Activated naive CD4-positive, alpha-beta T cell treated with anti-CD3 and anti-CD28 coated beads for 36 hours (primary cell): ENCODE measurements around the gene OSM. TPM values are rescaled to one million over a fixed set of nuclear protein-coding genes. Genes with fewer than 3 reads are reported as not detected.

Experiments
- CTCF ChIA-PET: fragments of 350-600 bp; sonication (Branson Sonifier 250); formaldehyde crosslinking; loops from one replicate; lab custom pipeline; 2021; ENCODE audit warnings: antibody characterized with exemption; lab: Charles Lee
- DNase-seq: peaks from one replicate; pipeline ENCODE4 v3.0.0-alpha.2; 2020
- H3K27ac Mint-ChIP-seq: one replicate; pipeline ENCODE4 v1.8.0; 2021; ENCODE audit warnings: mild to moderate bottlenecking, mixed read lengths
- H3K27me3 Mint-ChIP-seq: one replicate; pipeline ENCODE4 v1.8.0; 2021; ENCODE audit warnings: low read depth, mixed read lengths
- H3K36me3 Mint-ChIP-seq: one replicate; pipeline ENCODE4 v1.8.0; 2021; ENCODE audit warnings: low read depth, mixed read lengths
- H3K4me1 Mint-ChIP-seq: one replicate; pipeline ENCODE4 v1.8.0; 2021; ENCODE audit warnings: low read depth, mixed read lengths
- H3K4me3 Mint-ChIP-seq: one replicate; pipeline ENCODE4 v1.8.0; 2021; ENCODE audit warnings: mild to moderate bottlenecking, moderate library complexity, mixed read lengths
- H3K9me3 Mint-ChIP-seq: one replicate; pipeline ENCODE4 v1.8.0; 2021; ENCODE audit warnings: mixed read lengths
- intact Hi-C: fragments of 100-400 bp; cut with micrococcal nuclease; formaldehyde crosslinking; loops from one replicate; pipeline ENCODE4 v1.15.1; 2023
- total RNA-seq, 2 experiments: library from RNA; stranded (reverse); gene quantifications; one replicate each; pipeline ENCODE4 v1.2.3, GENCODE V29; 2021

OSM gene
- total RNA-seq, 2 experiments from 2014 or later, result 8.9 to 11.2 TPM

DNA sequence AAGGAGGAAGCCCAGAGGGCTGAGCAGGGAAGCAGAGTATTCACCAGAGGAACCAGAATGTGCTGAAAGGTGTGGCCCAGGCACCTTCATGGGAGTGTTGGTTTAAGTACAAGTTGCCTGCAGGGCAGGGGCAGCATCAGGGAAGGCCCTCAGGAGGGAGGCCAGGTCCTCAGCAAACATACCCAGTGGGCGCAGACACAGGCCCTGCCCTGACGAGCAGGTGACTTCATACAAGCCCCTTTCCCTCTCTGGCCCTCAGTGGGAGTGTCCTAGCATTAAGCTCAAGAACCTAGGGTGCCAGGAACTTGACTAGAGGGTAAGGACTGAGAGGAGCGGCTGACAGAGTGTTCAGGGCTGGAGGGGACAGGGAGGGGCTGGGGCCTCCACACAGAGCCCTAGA is 30.2 kb upstream of the OSM start:
- DNase-seq, result no peak
- Mint-ChIP-seq H3K4me3 (no peak overlapping the region), H3K27me3 (no peaks in the 10 kb centered on the region), H3K27ac (peak overlapping the region; percentile 72), H3K9me3 (no peaks in the 10 kb centered on the region), H3K36me3 (peaks cover 9% of the 10 kb centered on the region), H3K4me1 (peaks cover 70% of the 10 kb centered on the region)
- intact Hi-C loops, result no loop called here
- CTCF ChIA-PET, result interaction anchor here (1.5 to 3.6 kb wide), 2 partner anchors 10 to 96 kb away, joined by 3 to 20 read pairs; no protein-coding TSS in a partner anchor

DNA sequence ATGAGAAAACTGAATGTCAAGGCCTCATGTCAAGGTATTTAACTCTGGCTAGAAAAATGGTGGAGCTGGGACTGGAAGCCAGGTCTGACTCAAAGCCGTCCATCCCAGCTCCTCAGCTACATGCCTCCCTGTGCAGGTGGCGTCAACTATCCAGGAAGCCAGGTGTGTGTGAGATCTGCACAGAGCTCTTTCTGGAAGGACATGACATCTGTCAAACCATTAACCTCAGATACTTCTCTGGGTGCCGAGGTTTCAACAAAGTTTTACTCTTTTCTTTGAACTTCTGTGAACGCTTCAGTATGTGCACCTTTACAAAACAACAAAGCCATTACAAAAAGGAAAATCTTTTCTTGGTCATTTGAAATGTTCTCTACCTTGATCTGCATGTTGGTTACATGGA is 29.7 kb upstream of the OSM start:
- peaks cover 7% of the 10 kb centered on the region for H3K36me3 Mint-ChIP-seq

DNA sequence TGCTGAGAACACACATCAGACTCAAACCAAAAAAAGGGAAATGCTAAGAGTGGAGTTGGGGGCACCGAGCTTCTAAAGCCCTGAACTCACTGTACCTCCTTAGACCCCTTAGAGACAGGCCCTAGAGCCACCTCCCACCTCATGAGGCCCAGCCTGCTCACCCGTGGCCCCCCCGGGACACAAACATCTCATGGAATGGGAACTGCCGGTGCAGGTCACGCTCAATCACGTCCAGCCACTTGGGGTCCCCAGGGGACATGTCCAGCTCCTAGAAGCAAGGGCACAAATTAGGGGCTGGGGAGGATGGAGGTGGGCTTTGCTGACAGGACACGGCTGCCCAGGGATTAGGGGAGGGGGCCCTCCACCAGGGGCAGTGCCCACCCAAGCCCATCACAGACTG is 28.9 kb upstream of the OSM start:
- CTCF ChIA-PET, result interaction anchor here (0.6 to 3.6 kb wide), 6 partner anchors 8 to 1156 kb away, joined by 3 to 20 read pairs (median 3); no protein-coding TSS in a partner anchor
- Mint-ChIP-seq H3K4me1 (peaks cover 65% of the 10 kb centered on the region), H3K4me3 (no peak overlapping the region)

More for the DNA sequence above, 29.7 kb upstream of the OSM start:
- Mint-ChIP-seq H3K4me3 (no peak overlapping the region), H3K9me3 (no peaks in the 10 kb centered on the region), H3K4me1 (peaks cover 69% of the 10 kb centered on the region), H3K27me3 (no peaks in the 10 kb centered on the region), H3K27ac (peak overlapping the region; percentile 72)
- intact Hi-C loops, result no loop called here
- CTCF ChIA-PET, result interaction anchor here (0.6 to 3.6 kb wide), 4 partner anchors 9 to 1155 kb away, joined by 3 to 20 read pairs (median 3); no protein-coding TSS in a partner anchor
- DNase-seq, result no peak

DNA sequence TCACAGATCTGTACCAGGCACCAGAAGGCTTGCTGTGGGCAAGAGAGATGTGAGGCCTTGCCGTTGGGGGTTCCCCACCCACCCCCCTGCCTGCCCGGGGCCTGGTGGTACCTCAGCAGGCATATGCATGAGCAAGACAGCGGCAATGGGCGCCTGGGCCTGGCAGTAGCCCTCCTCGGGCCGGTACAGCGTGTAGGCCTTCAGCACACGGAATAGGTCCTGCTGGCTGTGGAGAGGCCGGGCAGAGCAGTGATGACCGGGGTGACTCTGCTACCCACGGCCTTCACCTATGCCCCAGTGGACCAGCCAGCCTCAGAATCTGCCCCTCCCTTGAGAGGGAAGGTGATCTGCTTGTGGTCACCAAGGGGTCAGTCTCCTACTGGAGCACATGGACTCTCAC is 28.2 kb upstream of the OSM start:
- H3K4me3 Mint-ChIP-seq, result no peak overlapping the region
- no peaks in the 10 kb centered on the region for H3K27me3 Mint-ChIP-seq
- H3K27ac Mint-ChIP-seq, result no peak overlapping the region
- DNase-seq, result no peak
- peaks cover 66% of the 10 kb centered on the region for H3K4me1 Mint-ChIP-seq
- H3K36me3 Mint-ChIP-seq, result peaks cover 5% of the 10 kb centered on the region
- intact Hi-C loops, result no loop called here
- CTCF ChIA-PET, result interaction anchor here (0.5 to 1.5 kb wide), 3 partner anchors 32 to 219 kb away, joined by 3 read pairs; no protein-coding TSS in a partner anchor
- no peaks in the 10 kb centered on the region for H3K9me3 Mint-ChIP-seq

More for the DNA sequence above, 28.9 kb upstream of the OSM start:
- DNase-seq, result no peak
- no peaks in the 10 kb centered on the region for H3K27me3 Mint-ChIP-seq
- H3K27ac Mint-ChIP-seq, result peak overlapping the region; percentile 72
- no peaks in the 10 kb centered on the region for H3K9me3 Mint-ChIP-seq
- peaks cover 5% of the 10 kb centered on the region for H3K36me3 Mint-ChIP-seq
- intact Hi-C loops, result no loop called here

DNA sequence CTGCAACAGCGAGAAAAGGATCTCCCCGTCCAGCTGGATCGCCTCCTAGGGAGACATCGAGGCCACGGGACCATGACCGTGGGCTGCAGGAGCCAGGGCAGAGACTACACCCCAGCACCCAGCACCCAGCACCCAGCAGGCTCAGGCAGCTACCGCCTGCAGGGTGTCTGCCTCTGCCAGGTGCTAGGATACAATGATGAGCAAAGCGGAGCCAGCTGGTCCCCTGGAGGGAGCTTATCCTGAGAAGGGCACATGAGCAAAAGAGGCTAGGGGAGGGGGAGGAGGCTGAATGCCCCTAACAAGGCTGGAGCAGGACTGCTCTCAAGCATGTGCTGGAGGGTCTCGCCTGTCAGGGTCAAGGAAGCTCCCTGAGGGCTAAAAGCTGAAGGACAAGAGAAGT is 27.4 kb upstream of the OSM start:
- CTCF ChIA-PET, result interaction anchor here (0.5 to 0.6 kb wide), 2 partner anchors 96 to 136 kb away, joined by 3 read pairs; no protein-coding TSS in a partner anchor
- Mint-ChIP-seq H3K36me3 (peaks cover 4% of the 10 kb centered on the region), H3K9me3 (no peaks in the 10 kb centered on the region), H3K27me3 (no peaks in the 10 kb centered on the region), H3K4me1 (peaks cover 61% of the 10 kb centered on the region), H3K4me3 (no peak overlapping the region), H3K27ac (peak overlapping the region; percentile 3)
- intact Hi-C loops, result no loop called here
- no peak for DNase-seq

DNA sequence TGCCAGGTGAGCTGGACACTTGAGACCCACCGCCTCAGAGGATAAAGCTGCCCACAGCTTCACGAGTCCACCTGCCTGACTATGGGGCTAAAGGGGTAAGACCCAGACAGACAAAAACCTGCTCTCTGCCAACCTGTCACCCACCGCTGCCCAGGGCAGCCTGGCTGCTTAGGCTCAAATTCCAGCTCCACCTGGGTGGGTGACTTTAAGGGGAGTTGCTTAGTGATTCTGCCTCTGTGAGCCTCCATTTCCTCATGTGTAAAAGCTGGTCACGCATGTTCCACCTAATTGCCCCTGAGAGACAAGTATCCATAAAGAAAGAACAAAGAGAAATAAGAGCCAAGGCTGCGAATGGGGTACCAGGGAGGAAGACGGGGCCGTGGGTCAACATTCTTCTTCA is 26.4 kb upstream of the OSM start:
- H3K27me3 Mint-ChIP-seq, result no peaks in the 10 kb centered on the region
- H3K4me1 Mint-ChIP-seq, result peaks cover 56% of the 10 kb centered on the region
- intact Hi-C loops, result no loop called here
- H3K27ac Mint-ChIP-seq, result no peak overlapping the region
- CTCF ChIA-PET, result no interaction called here
- H3K9me3 Mint-ChIP-seq, result no peaks in the 10 kb centered on the region
- DNase-seq, result no peak
- H3K4me3 Mint-ChIP-seq, result no peak overlapping the region
- H3K36me3 Mint-ChIP-seq, result peaks cover 4% of the 10 kb centered on the region

DNA sequence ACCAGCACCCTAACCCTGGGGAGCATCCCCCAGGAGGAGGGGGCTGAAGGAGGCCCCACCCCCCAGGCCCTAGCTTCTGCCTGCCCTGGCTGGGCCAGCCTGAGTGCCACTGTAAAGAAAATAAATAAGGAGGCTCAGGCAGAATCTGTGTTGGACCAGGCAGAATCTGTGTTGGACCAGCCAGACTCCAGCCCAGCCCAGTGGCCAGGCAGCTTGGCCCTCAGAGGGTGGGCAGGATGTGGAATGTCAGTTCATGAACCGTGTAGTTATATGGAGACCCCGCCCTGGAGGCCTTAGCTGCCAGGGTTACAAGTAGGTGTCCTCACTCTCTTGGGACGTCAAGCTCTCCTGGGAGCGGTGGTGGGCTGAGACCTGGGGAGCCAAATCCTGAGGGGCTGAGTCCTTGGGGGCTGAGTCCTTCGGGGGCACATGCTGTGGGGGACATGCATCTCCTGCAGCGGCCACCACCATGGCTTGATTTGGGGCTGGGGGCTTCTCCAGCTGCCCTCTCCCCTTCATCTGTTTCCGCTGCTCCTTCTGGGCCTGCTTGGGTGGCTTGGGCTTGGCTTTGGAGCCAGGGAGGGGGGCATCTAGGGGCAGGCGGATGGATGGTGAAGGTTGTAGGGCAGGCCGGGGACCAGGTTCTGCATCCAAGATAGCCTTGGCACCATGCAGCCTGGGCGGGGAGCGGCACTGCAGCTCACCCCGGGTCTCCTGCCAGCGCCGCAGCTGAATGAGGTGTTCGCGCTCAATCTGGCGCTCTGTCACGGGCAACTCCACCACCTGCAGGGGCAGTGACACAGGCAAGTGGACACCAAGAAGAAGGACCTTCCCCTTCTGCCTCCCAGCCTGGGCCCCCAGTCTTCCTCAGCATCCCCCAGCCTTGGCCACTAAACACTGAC is 25.7 kb upstream of the OSM start:
- no peaks in the 10 kb centered on the region for H3K27me3 Mint-ChIP-seq
- DNase-seq, result no peak
- no peak overlapping the region for H3K4me3 Mint-ChIP-seq
- peaks cover 49% of the 10 kb centered on the region for H3K4me1 Mint-ChIP-seq
- no peaks in the 10 kb centered on the region for H3K9me3 Mint-ChIP-seq
- H3K36me3 Mint-ChIP-seq, result peaks cover 4% of the 10 kb centered on the region
- no peak overlapping the region for H3K27ac Mint-ChIP-seq
- CTCF ChIA-PET, result interaction anchor here (1.0 to 8.0 kb wide), 2 partner anchors 8 to 93 kb away, joined by 3 to 287 read pairs; partner anchors contain the start of gene RNF215
- intact Hi-C loops, result no loop called here

DNA sequence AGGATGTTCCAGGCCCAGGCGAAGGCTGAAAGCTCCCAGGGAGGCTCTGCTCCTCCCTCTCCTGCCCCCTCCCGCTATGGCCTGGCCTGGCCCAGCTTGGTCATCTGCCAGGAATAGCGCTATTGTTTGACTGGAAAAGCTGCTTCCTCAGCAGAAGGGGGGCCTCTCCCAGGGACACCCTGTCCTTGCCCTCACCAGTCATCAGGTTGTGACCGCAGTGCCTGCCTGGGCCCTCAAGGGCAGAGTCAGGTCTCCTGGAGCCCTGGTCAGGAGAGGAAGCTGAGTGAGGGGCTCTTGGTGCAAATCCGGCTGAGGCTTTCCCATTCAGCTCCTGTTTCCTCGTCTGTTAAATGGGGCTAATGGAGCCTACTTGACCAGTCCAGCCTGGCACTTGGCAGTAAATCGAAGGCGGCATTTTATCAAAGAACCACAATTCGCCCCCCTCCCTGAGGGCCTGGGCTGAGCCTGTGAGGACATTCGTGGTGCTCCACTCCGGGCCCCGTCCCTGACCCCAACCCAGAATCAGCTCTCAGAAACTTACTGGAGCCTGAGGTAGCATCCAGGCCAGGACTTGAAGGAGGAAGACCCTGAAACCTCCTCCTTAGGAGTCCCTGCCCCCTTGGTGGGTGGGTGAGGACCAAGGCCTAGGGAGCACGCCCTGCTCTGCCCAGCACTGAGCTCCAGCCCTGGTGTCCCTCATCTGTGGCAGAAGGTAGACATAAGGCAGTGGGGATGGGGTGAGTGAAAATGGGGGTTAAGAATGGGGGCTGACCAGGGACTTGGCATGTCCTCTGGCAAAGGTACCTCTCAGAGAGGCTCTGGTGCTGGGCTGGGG is 24.6 kb upstream of the OSM start:
- intact Hi-C loops, result no loop called here
- Mint-ChIP-seq H3K36me3 (peaks cover 4% of the 10 kb centered on the region), H3K9me3 (no peaks in the 10 kb centered on the region), H3K4me1 (peaks cover 43% of the 10 kb centered on the region), H3K4me3 (no peak overlapping the region), H3K27me3 (no peaks in the 10 kb centered on the region), H3K27ac (peak overlapping the region; percentile 18)
- CTCF ChIA-PET, result interaction anchor here (0.8 to 8.0 kb wide), 3 partner anchors 19 to 95 kb away, joined by 3 to 287 read pairs (median 3); partner anchors contain the start of gene RNF215
- DNase-seq, result no peak

DNA sequence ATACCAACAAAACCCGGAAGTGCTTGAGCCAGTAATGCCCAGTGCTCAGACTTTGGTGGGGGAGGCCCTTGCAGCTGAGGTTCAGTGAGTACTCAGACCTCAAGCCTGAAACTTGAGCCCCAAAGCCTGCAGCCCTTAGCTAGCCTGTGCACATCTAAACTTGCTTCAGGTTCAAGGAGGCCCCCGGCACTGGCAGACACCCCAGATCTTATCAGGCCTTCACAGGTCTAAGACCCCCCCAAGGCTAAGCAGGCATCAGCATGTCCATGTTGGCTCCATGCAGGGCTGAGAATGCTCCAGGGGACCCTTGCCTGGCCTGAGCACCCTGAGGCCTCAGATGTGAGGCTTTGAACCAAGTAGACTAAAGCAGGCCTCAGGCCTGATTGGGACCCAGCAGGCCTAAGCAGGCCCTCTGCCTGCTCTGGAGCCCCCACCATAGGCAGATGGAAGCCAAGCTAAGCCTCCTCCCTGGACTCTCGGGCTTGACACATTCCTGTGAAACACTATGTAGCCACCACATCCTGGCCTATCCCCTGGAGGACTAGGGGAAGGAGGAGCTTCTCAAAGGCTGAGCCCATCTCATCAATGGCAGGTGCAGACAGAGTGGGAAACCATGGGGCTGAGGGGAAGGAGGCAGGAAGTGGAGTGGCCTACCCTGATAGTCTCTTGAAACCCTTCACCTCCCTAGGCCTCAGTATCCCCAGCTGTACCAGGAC is 23.8 kb upstream of the OSM start:
- Mint-ChIP-seq H3K4me1 (peaks cover 35% of the 10 kb centered on the region), H3K27ac (peak overlapping the region; percentile 8), H3K36me3 (peaks cover 4% of the 10 kb centered on the region), H3K27me3 (no peaks in the 10 kb centered on the region), H3K4me3 (peak overlapping the region; percentile 77), H3K9me3 (no peaks in the 10 kb centered on the region)
- DNase-seq, result no peak
- CTCF ChIA-PET, result interaction anchor here (0.8 to 8.0 kb wide), 7 partner anchors 20 to 185 kb away, joined by 3 to 287 read pairs (median 30); partner anchors contain the start of genes RNF215 and TBC1D10A
- intact Hi-C loops, result no loop called here

DNA sequence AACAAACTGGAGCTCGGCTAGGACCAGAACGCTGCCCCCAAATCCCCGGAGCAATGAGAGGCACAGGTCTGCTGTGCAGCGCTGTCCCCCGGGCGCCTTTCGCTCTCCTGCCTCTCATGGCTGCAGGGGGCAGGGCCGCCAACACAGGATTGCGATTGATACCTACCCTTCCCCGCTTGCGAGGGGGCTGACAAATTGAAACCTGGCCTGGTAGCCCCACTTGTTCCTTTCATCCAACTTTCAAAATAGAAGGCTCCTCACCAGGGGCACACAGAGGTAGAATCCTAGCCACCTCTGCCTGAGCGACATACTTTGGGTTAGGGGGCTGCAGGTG is 23.3 kb upstream of the OSM start:
- Mint-ChIP-seq H3K4me3 (peak overlapping the region; percentile 77), H3K4me1 (peaks cover 32% of the 10 kb centered on the region), H3K9me3 (no peaks in the 10 kb centered on the region), H3K27me3 (no peaks in the 10 kb centered on the region), H3K36me3 (peaks cover 4% of the 10 kb centered on the region), H3K27ac (no peak overlapping the region)
- DNase-seq, result no peak
- CTCF ChIA-PET, result interaction anchor here (1.1 to 8.0 kb wide), 7 partner anchors 20 to 184 kb away, joined by 3 to 287 read pairs (median 30); partner anchors contain the start of genes RNF215, SEC14L2 and TBC1D10A
- intact Hi-C loops, result loop anchor here (1.0 to 2.0 kb wide), 4 partner anchors 15 to 134 kb away; partner anchors contain the start of genes SF3A1 and TBC1D10A
